Suprapubic skin (tissue), 4 donors: ENCODE results near the gene MYB.

Experiments
- CTCF ChIP-seq, 2 donors: fragments of 200-600 bp in 1 of 2; fragments of 450-650 bp in 1 of 2; sonication (generic) in 1 of 2; IDR thresholded peaks; one replicate each; pipeline ENCODE4 v1.5.1; 2016 to 2019; ENCODE audit warnings: antibody characterized with exemption in 2 of 2, mild to moderate bottlenecking in 1 of 2, moderate library complexity in 1 of 2
- EP300 ChIP-seq: sonication (generic); formaldehyde crosslinking; IDR thresholded peaks from one replicate; pipeline ENCODE4 v1.6.1; 2017; ENCODE audit warnings: antibody characterized with exemption
- POLR2A ChIP-seq, 2 donors: fragments of 450-650 bp; IDR thresholded peaks; one replicate each; pipeline ENCODE4 v1.6.1; 2017; ENCODE audit warnings: antibody characterized with exemption in 2 of 2, mild to moderate bottlenecking in 2 of 2, moderate library complexity in 2 of 2
- POLR2AphosphoS5 ChIP-seq, 3 donors: sonication (generic); formaldehyde crosslinking; IDR thresholded peaks; one replicate each; pipeline ENCODE4 v1.6.1; 2017; ENCODE audit warnings: antibody characterized with exemption in 3 of 3

GRCh38 chr6:135144673-135145062, 36.4 kb upstream of the MYB start:
- TF ChIP-seq CTCF (IDR thresholded peaks at IDR 0.05) = no peak
- TF ChIP-seq POLR2AphosphoS5 (IDR thresholded peaks at IDR 0.05) = no peak
- no peak for TF ChIP-seq POLR2A (IDR thresholded peaks at IDR 0.05)
- TF ChIP-seq EP300 = no peak
